GM20431 (cell line): Measurements from ENCODE around the gene DHX35.
"Not testable (repeated sequence)": the region's sequence is repeated elsewhere in the genome, so short reads cannot be mapped to it uniquely, and the experiment has no call there.

Experiments used
- in situ Hi-C: fragments of 300-500 bp; cut with MseI, MboI; formaldehyde crosslinking; loops from one replicate; pipeline ENCODE4 v1.15.0; 2020; ENCODE audit warnings: low sequenced_read_pairs; ENCODE audit not compliant: unreplicated experiment

The DHX35 gene

GRCh38 chr20:38973107-38973506 lies 11.0 kb downstream of the DHX35 start:
- in situ Hi-C loops, result no loop called here

- in situ Hi-C loops, result no loop called here
Measured at GRCh38 chr20:38973645-38974044, 11.5 kb downstream of the DHX35 start.

- in situ Hi-C loops, result no loop called here
Measured at GRCh38 chr20:38975539-38976120, 13.5 kb downstream of the DHX35 start.

GRCh38 chr20:38979434-38979833 lies 17.3 kb downstream of the DHX35 start:
- in situ Hi-C loops, result no loop called here

- in situ Hi-C loops, result no loop called here
Measured at GRCh38 chr20:38979842-38980241, 17.7 kb downstream of the DHX35 start.

GRCh38 chr20:38982291-38982690 lies 20.1 kb downstream of the DHX35 start:
- in situ Hi-C loops, result no loop called here

GRCh38 chr20:38985060-38985459 lies 22.9 kb downstream of the DHX35 start:
- in situ Hi-C loops, result no loop called here

- in situ Hi-C loops, result no loop called here
Measured at GRCh38 chr20:38985603-38986170, 23.5 kb downstream of the DHX35 start.

- in situ Hi-C loops, result no loop called here
Measured at GRCh38 chr20:38986663-38987062, 24.5 kb downstream of the DHX35 start.

- in situ Hi-C loops, result no loop called here
Measured at GRCh38 chr20:38987777-38988176, 25.6 kb downstream of the DHX35 start.

- in situ Hi-C loops, result no loop called here
Measured at GRCh38 chr20:38990728-38991127, 28.6 kb downstream of the DHX35 start.

GRCh38 chr20:38991814-38992704 lies 29.9 kb downstream of the DHX35 start:
- in situ Hi-C loops, result no loop called here

GRCh38 chr20:38995536-38996044 lies 33.4 kb downstream of the DHX35 start:
- in situ Hi-C loops, result no loop called here

GRCh38 chr20:38996866-38997265 lies 34.7 kb downstream of the DHX35 start:
- in situ Hi-C loops, result not testable (repeated sequence)

GRCh38 chr20:38997622-38998021 lies 35.5 kb downstream of the DHX35 start:
- in situ Hi-C loops, result no loop called here

GRCh38 chr20:38999217-38999616 lies 37.1 kb downstream of the DHX35 start:
- in situ Hi-C loops, result no loop called here

GRCh38 chr20:38999965-39000910 lies 38.1 kb downstream of the DHX35 start:
- in situ Hi-C loops, result no loop called here

GRCh38 chr20:39004508-39004907 lies 42.4 kb downstream of the DHX35 start:
- in situ Hi-C loops, result no loop called here

- in situ Hi-C loops, result no loop called here
Measured at GRCh38 chr20:39009348-39009747, 47.2 kb downstream of the DHX35 start.

- in situ Hi-C loops, result no loop called here
Measured at GRCh38 chr20:39010496-39010895, 48.4 kb downstream of the DHX35 start.
